ENCODE data around the gene RAB30. TPM values are rescaled to one million over a fixed set of nuclear protein-coding genes. Genes with fewer than 3 reads are reported as not detected.

RAB30 gene
- polyA plus RNA-seq, 3 donors: 0.11 to 0.67 (median 0.54) TPM

GRCh38 chr11:82988936-82989627 lies 82.6 kb downstream of the RAB30 start:
- H3K36me3 ChIP-seq (replicated peaks in 1 of 2; ENCODE audit: control insufficient read depth in 1 of 2, insufficient read depth in 2 of 2, low read length in 2 of 2): no peaks in the 10 kb centered on the region
- no peak overlapping the region for H3K9ac ChIP-seq (ENCODE audit: insufficient read depth, low read length, poor library complexity, severe bottlenecking)
- Mint-ChIP-seq H3K9me3 (peaks cover 0 to 2% (median 0%) of the 10 kb centered on the region in 7 donors), H3K4me1 (no peaks in the 10 kb centered on the region), H3K27ac (no peak overlapping the region), H3K4me3 (no peak overlapping the region), H3K27me3 (ENCODE audit: low read depth in 3 of 3) (peaks cover 2 to 6% (median 3%) of the 10 kb centered on the region in 3 donors), H3K36me3 (no peaks in the 10 kb centered on the region)
- intact Hi-C loops (cut with micrococcal nuclease): no loop called here
- no peak overlapping the region for H3K4me2 ChIP-seq (replicated peaks; ENCODE audit: extremely low read depth, low read length, poor library complexity, severe bottlenecking)
- H3K27ac ChIP-seq (ENCODE audit: low read depth in 1 of 2, low read length in 2 of 2): no peak overlapping the region
- H3K27me3 ChIP-seq (ENCODE audit: control insufficient read depth in 2 of 2, insufficient read depth in 2 of 2, low read length in 2 of 2): no peaks in the 10 kb centered on the region
- 89% methylated on average over 3 of the region's 7 CpGs for WGBS (ENCODE audit: insufficient coverage)
- no peaks in the 10 kb centered on the region for H3K4me1 ChIP-seq (ENCODE audit: control insufficient read depth in 1 of 2, insufficient read depth in 2 of 2, low read length in 2 of 2)
- DNase-seq: no peak
- no peak overlapping the region for H3K4me3 ChIP-seq (replicated peaks in 1 of 3; ENCODE audit: low read depth in 2 of 3, low read length in 3 of 3)
- H3K9me3 ChIP-seq (replicated peaks in 1 of 2; ENCODE audit: control insufficient read depth in 1 of 2, insufficient read depth in 1 of 2, low read length in 2 of 2): no peaks in the 10 kb centered on the region
- no peaks in the 10 kb centered on the region for H3K79me2 ChIP-seq (ENCODE audit: insufficient read depth, low read length)
- TF ChIP-seq CTCF (IDR thresholded peaks at IDR 0.05): no peak
- H4K20me1 ChIP-seq (ENCODE audit: insufficient read depth, low read length): no peaks in the 10 kb centered on the region
- H2AFZ ChIP-seq (ENCODE audit: insufficient read depth, low read depth, low read length, poor library complexity, severe bottlenecking): no peak overlapping the region

GRCh38 chr11:82987997-82988396 lies 83.7 kb downstream of the RAB30 start:
- Histone ChIP-seq H3K27ac (ENCODE audit: low read depth in 1 of 2, low read length in 2 of 2) (no peak overlapping the region), H2AFZ (ENCODE audit: insufficient read depth, low read depth, low read length, poor library complexity, severe bottlenecking) (no peak overlapping the region), H3K4me2 (replicated peaks; ENCODE audit: extremely low read depth, low read length, poor library complexity, severe bottlenecking) (no peak overlapping the region), H4K20me1 (ENCODE audit: insufficient read depth, low read length) (no peaks in the 10 kb centered on the region), H3K36me3 (replicated peaks in 1 of 2; ENCODE audit: control insufficient read depth in 1 of 2, insufficient read depth in 2 of 2, low read length in 2 of 2) (no peaks in the 10 kb centered on the region), H3K79me2 (ENCODE audit: insufficient read depth, low read length) (no peaks in the 10 kb centered on the region), H3K9ac (ENCODE audit: insufficient read depth, low read length, poor library complexity, severe bottlenecking) (no peak overlapping the region), H3K4me3 (replicated peaks in 1 of 3; ENCODE audit: low read depth in 2 of 3, low read length in 3 of 3) (no peak overlapping the region), H3K4me1 (ENCODE audit: control insufficient read depth in 1 of 2, insufficient read depth in 2 of 2, low read length in 2 of 2) (no peaks in the 10 kb centered on the region), H3K27me3 (ENCODE audit: control insufficient read depth in 2 of 2, insufficient read depth in 2 of 2, low read length in 2 of 2) (no peaks in the 10 kb centered on the region), H3K9me3 (replicated peaks in 1 of 2; ENCODE audit: control insufficient read depth in 1 of 2, insufficient read depth in 1 of 2, low read length in 2 of 2) (no peaks in the 10 kb centered on the region)
- no peak for TF ChIP-seq CTCF (IDR thresholded peaks at IDR 0.05)
- peaks cover 0 to 1% (median 0%) of the 10 kb centered on the region in 7 donors for H3K9me3 Mint-ChIP-seq
- peaks cover 2 to 5% (median 3%) of the 10 kb centered on the region in 3 donors for H3K27me3 Mint-ChIP-seq (ENCODE audit: low read depth in 3 of 3)
- no CpG with 5 or more reads among the region's 2 CpGs for WGBS (ENCODE audit: insufficient coverage)
- H3K4me3 Mint-ChIP-seq: no peak overlapping the region
- no peaks in the 10 kb centered on the region for H3K36me3 Mint-ChIP-seq
- no peak for DNase-seq
- H3K27ac Mint-ChIP-seq: no peak overlapping the region
- H3K4me1 Mint-ChIP-seq: no peaks in the 10 kb centered on the region
- intact Hi-C loops (cut with micrococcal nuclease): no loop called here

Measured in CD14-positive monocyte (primary cell).